OCI-LY1 (cell line): ENCODE data around the gene GRHL1.

Source experiments
- H2AFZ ChIP-seq: fragments of 200-600 bp; sonication (generic), shearing (Covaris generic); 2 replicates; pipeline ENCODE4 v1.6.0; 2014; ENCODE audit warnings: antibody characterized with exemption, mild to moderate bottlenecking, low read length
- H3F3A ChIP-seq: fragments of 200-600 bp; sonication (generic), shearing (Covaris generic); 2 replicates; pipeline ENCODE4 v1.6.0; 2014; ENCODE audit warnings: mild to moderate bottlenecking, antibody characterized with exemption, low read length, moderate library complexity; ENCODE audit not compliant: insufficient read depth
- H3K27ac ChIP-seq: fragments of 200-600 bp; sonication (generic); 2 replicates; pipeline ENCODE4 v1.5.1; 2014; ENCODE audit warnings: low read length, mixed run types, mild to moderate bottlenecking, low read depth; ENCODE audit not compliant: poor library complexity, severe bottlenecking
- H3K27me3 ChIP-seq: fragments of 200-600 bp; sonication (generic); 2 replicates; pipeline ENCODE4 v1.6.0; 2014; ENCODE audit warnings: antibody characterized with exemption, mild to moderate bottlenecking, low read length, moderate library complexity; ENCODE audit not compliant: insufficient read depth
- H3K36me3 ChIP-seq: fragments of 200-600 bp; sonication (generic); 2 replicates; pipeline ENCODE4 v1.6.1; 2014; ENCODE audit warnings: mild to moderate bottlenecking, antibody characterized with exemption, low read length, moderate library complexity, mixed read lengths; ENCODE audit not compliant: insufficient read depth
- H3K4me1 ChIP-seq: fragments of 200-600 bp; sonication (generic); 2 replicates; pipeline ENCODE4 v1.5.1; 2014; ENCODE audit warnings: mild to moderate bottlenecking, low read length, moderate library complexity; ENCODE audit not compliant: insufficient read depth, severe bottlenecking
- H3K4me2 ChIP-seq: fragments of 200-600 bp; sonication (generic), shearing (Covaris generic); 2 replicates; pipeline ENCODE4 v1.6.1; 2014; ENCODE audit warnings: low read length
- H3K4me3 ChIP-seq: fragments of 200-600 bp; sonication (generic); 2 replicates; pipeline ENCODE4 v1.5.1; 2014; ENCODE audit warnings: low read length, low read depth, mild to moderate bottlenecking, mixed read lengths; ENCODE audit not compliant: poor library complexity, severe bottlenecking
- H3K79me2 ChIP-seq: fragments of 200-600 bp; shearing (Covaris generic); 2 replicates; pipeline ENCODE4 v1.6.1; 2016; ENCODE audit warnings: mixed run types, low read length, mixed read lengths; ENCODE audit not compliant: insufficient read depth
- H3K9ac ChIP-seq: fragments of 200-600 bp; sonication (generic), shearing (Covaris generic); 2 replicates; pipeline ENCODE4 v1.6.1; 2014; ENCODE audit warnings: mild to moderate bottlenecking, low read length, mixed read lengths
- H3K9me2 ChIP-seq: fragments of 200-600 bp; sonication (generic), shearing (Covaris generic); 2 replicates; pipeline ENCODE4 v1.6.1; 2014; ENCODE audit warnings: low read depth, mild to moderate bottlenecking, low read length, mixed read lengths
- H3K9me3 ChIP-seq: fragments of 200-600 bp; shearing (Covaris generic); 2 replicates; pipeline ENCODE4 v1.6.1; 2014; ENCODE audit warnings: low read length, mixed read lengths
- H4K20me1 ChIP-seq: fragments of 200-600 bp; sonication (generic), shearing (Covaris generic); 2 replicates; pipeline ENCODE4 v1.6.0; 2016; ENCODE audit warnings: mild to moderate bottlenecking, low read length; ENCODE audit not compliant: insufficient read depth
- CTCF ChIP-seq: fragments of 200-600 bp; sonication (generic), shearing (Covaris generic); IDR thresholded peaks from 2 replicates; pipeline ENCODE4 v1.5.1; 2017; ENCODE audit warnings: mild to moderate bottlenecking, antibody characterized with exemption, low read length, moderate library complexity, mixed read lengths
- EZH2 ChIP-seq: fragments of 200-600 bp; sonication (generic), shearing (Covaris generic); IDR thresholded peaks from 2 replicates; pipeline ENCODE4 v1.8.0; 2017; ENCODE audit warnings: borderline replicate concordance, mixed run types, mild to moderate bottlenecking, antibody characterized with exemption, low read length, moderate library complexity, mixed read lengths

GRHL1 gene

GRCh38 chr2:9944330-9944758 lies 7.1 kb upstream of the GRHL1 start:
- Histone ChIP-seq H3F3A (no peaks in the 10 kb centered on the region), H3K9ac (no peak overlapping the region), H3K9me2 (no peaks in the 10 kb centered on the region), H3K4me2 (no peak overlapping the region), H3K27ac (no peak overlapping the region), H3K79me2 (no peaks in the 10 kb centered on the region), H3K4me1 (no peaks in the 10 kb centered on the region), H4K20me1 (no peaks in the 10 kb centered on the region), H3K9me3 (no peaks in the 10 kb centered on the region), H3K27me3 (0 out of 2 replicates have a peak, but pooled peaks cover 3% of the 10 kb centered on the region), H2AFZ (no peak overlapping the region), H3K36me3 (no peaks in the 10 kb centered on the region), H3K4me3 (no peak overlapping the region)
- TF ChIP-seq EZH2 (no peak), CTCF (no peak)

- no peak overlapping the region for H3K4me2 ChIP-seq
- H3K4me3 ChIP-seq, result no peak overlapping the region
- H3K4me1 ChIP-seq, result peaks cover 2% of the 10 kb centered on the region
- 0 out of 2 replicates have a peak, but pooled peaks cover 2% of the 10 kb centered on the region for H3K27me3 ChIP-seq
- H3K27ac ChIP-seq, result no peak overlapping the region
- H3K79me2 ChIP-seq, result no peaks in the 10 kb centered on the region
- H3F3A ChIP-seq, result no peaks in the 10 kb centered on the region
- H4K20me1 ChIP-seq, result no peaks in the 10 kb centered on the region
- TF ChIP-seq CTCF (no peak), EZH2 (no peak)
- no peak overlapping the region for H3K9ac ChIP-seq
- H3K9me3 ChIP-seq, result no peaks in the 10 kb centered on the region
- H2AFZ ChIP-seq, result no peak overlapping the region
- no peaks in the 10 kb centered on the region for H3K36me3 ChIP-seq
- H3K9me2 ChIP-seq, result no peaks in the 10 kb centered on the region
Measured at GRCh38 chr2:9945596-9945995, 5.9 kb upstream of the GRHL1 start.

GRCh38 chr2:9946076-9946475 lies 5.4 kb upstream of the GRHL1 start:
- Histone ChIP-seq H3K27ac (no peak overlapping the region), H3K4me1 (peaks cover 6% of the 10 kb centered on the region), H4K20me1 (no peaks in the 10 kb centered on the region), H2AFZ (no peak overlapping the region), H3K9me2 (no peaks in the 10 kb centered on the region), H3K9me3 (no peaks in the 10 kb centered on the region), H3K36me3 (no peaks in the 10 kb centered on the region), H3K9ac (no peak overlapping the region), H3K27me3 (no peaks in the 10 kb centered on the region), H3K4me3 (no peak overlapping the region), H3K4me2 (no peak overlapping the region), H3F3A (no peaks in the 10 kb centered on the region), H3K79me2 (no peaks in the 10 kb centered on the region)
- TF ChIP-seq CTCF, result no peak
- no peak for TF ChIP-seq EZH2
